GM18870 (cell line): ENCODE results near the gene ANO6.

ENCODE experiments used
- ATAC-seq: cut with Tn5 transposase; IDR thresholded peaks from one replicate; pipeline ENCODE4 v1.9.1; 2021; ENCODE audit warnings: moderate library complexity; ENCODE audit not compliant: unreplicated experiment

The ANO6 gene

DNA sequence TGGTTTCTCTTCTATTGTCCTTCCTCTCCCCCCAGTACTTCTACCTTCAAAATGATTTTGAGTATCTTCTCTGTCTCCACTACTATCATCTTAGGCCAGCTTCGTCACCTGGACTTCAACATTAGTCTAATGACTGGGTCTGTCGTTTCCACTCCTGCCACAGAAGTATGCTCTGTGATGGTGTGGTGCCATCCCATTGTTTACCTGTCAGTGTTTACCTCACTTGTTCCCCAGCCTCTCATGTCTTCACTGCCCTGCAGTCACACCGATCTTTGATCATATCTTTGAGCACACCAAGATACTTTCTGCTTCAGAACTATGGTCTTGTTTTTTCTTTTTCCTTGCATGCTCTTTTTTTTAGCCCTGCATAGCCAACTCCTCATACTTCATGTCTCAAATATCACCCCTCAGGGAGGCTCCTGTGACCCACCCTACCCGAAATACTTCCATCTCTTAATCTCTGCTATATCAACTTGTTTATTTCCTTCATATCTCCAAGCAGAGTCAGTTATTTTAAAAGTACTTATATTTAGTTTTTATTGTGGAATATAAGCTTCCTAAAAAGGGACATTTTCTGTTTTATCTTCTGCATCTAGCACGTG lies 60.4 kb downstream of the ANO6 start:
- ATAC-seq, result no peak

DNA sequence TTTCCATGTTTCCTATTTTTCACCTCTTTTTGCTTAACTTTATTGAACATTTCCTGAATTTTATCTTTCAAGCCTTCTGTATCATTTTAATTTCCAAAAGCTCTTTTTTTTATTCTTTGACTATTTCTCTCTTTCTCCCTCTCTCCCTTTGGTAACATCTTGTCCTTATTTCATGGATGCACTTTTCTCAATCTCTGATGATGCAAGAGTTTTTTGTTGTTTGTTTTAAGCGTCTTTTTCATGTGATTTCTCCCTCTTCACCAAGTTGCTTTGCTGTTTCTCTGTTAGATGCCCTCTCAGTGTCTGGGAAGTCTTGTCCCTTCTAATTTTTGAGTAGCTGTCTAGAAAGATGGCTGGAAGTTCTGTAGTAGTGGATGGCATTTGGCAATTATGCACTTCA lies 62.6 kb downstream of the ANO6 start:
- ATAC-seq, result no peak

DNA sequence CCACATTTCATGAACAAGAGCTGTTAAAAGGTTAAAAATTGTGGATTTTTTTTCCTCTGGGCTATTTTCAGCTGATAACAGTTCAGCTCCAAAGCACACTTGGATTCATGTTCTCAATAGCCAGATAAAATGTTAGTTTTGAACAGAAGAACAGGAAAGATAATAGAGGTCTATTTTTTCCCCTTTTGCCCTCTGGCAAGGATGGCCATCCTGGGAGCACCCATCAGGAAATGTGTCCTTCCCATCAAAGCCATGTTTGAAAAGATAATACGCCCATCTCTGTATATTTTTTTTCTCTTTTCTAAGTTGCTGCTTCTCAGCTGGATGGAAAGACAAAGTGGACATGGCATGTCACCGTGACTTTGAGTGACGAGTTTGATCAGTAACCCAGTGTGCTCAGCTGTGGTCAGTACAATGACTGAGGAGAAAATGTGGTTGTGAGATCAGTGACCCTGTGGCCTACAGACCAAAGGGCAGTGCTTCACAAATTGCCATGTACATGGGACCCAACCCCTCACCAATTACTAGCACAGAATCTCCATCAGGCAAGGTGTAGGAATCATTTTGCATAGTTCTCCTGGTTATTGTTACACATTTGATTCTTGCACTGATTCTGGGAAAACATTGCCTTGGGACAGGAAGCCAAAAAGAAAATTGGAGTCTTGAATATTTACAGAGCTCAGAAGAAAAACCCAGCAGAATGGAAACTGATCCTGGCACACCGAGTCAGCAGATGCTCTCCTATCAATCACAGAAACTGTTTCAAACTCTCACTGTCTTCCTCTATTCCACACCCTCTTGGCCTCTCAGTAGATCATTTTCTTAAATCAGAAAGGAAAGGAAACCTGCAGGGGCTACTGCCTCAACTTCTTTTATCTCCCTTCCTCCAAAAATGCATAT lies 64.3 kb downstream of the ANO6 start:
- no peak for ATAC-seq

DNA sequence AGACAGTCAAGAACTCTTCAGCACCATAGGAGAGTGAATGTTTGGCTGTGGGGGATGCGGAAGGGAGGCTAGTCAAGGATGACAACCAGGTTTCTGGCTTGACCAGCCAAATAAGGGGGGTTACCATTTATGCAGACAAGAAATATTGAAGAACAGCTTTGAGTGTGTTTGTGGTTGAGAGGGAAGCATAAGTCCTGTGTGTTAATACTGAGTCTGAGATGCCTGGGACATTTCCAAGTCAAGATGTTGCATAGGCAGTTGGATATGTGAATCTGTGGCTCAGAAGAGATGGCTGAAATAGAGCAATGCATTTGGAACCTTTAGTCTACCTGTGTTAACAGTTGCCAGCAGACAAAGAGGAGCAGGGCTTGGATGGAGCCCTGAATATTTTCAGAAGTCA lies 66.1 kb downstream of the ANO6 start:
- ATAC-seq, result no peak

DNA sequence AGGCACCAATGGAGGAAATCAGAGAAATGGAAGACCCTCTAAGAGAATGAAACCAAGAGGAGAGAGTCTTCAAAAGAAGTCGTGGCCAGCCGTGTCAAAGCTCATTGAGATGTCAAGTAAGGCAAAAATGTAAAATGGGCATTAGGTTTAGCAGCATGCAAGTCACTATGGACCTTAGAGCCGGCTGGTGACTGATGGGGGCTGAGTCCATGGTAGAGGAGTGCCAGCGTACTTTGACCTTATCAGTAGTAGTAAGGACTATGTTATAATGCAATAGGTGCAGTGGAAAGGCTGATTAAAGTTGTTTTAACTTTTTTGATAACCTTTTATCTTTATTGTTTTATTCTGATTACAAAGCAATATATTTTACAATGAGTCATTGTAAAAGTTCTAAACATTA lies 66.5 kb downstream of the ANO6 start:
- ATAC-seq, result no peak

DNA sequence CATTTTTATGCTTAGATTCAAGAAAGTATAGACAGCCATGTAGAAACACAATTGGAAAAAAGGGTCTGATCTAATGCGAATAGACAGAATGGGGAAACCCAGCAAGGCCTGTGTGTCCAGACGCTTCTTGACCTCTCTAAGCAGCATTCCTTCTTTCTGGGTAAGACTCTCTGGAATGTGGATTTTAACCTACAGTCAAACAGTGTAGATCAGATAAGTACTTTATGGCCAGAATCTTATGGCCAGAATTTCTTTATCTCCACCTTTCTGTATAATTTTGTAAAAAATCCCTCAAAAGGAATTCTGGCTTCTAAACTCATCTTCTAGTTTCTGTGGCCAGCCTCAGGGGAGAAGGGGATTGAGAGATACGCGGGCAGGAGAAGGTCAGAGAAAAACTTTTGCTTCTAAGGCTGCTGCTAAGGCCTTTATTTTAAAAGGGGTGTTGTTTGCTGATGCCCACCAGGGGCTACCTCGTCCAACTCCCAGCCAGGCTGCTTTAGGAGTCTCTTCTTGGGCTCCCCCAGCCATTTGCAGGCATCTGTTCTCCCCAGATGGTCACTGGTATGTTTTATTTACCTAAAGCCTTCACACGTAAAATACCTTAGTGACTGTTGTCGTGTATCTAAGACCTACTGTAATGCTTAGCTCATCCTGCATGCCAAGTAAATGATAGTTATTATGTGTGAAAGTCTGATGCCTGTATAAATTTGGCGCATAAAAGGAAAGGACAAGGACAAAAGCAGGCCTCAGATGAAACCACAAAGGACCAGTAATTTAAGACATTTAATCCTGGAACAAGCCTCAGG lies 68.4 kb downstream of the ANO6 start:
- ATAC-seq, result no peak

DNA sequence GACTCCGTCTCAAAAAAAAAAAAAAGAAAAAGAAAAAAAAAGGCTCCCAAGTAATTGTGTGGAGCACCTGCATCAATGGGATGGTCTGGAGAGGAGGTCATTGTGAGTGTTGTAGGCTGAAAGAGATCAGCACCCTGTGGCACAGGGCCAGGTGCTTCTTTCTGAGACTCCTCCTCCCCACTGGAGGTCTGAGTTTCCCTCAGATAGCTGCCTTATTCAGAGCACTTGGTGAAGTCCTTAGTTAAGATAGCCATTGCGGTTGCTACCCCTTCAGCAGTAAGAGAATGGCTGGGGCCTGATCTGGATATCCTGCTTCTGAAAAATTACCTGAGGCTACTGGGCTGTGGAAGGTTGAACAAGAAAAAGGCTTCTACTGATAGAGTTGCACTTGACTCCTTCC lies 69.8 kb downstream of the ANO6 start:
- no peak for ATAC-seq

DNA sequence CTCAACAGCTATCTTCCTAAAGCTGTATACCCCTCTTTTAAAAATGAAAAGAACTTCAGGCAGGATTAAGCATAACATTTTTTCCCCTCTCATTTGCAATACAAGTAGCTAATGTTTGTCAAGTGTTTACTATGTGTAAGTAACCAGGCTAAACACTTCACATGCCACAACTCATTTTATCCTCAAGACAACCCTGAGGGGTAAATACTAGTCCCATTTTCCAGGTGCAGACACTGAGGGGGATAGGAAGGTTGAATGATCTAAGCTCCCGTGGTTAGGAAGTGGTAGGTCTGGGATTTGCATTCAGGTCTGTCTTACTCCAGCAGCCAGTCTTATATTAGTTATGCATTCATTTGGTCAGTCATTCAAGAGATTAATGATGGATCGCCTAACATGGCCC lies 70.7 kb downstream of the ANO6 start:
- no peak for ATAC-seq

DNA sequence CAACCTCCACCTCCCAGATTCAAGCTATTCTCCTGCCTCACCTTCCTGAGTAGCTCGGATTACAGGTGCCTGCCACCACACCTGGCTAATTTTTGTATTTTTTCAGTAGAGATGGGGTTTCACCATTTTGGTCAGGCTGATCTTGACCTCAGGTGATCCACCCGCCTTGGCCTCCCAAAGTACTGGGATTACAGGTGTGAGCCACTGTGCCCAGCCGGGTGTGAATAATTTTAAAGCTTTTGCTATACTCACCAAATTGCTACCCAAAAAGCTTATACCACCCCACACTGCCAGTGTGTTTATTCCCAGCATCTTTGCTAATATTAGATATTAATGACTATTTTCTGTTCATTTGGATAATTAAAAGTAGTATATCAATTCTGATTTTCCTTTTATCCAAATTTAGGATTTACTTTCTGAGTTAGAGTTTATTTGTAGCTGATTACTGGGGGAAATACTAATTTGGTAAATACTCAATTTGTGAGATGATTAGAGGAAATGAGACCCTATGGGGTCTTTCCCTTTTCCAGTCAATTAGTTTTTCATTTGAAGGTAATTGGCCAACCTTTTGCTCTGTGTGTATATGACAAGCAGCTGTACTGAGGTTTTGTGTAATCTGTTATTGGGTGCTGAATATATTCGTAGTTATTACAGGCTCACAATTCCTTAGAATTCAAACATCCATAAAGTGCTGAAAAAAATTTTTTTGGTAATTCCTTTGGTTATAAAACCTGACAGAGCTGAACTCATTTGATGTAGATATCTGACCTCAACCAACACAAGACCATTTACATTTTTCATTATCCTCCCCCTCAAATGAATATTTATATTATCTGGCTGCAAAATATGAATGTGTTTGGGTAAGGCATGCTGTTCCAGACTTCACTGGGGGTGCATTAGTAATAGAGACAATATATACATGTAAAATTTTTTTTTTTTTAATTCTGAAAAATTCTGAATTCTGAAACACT lies 73.6 kb downstream of the ANO6 start:
- ATAC-seq, result no peak

DNA sequence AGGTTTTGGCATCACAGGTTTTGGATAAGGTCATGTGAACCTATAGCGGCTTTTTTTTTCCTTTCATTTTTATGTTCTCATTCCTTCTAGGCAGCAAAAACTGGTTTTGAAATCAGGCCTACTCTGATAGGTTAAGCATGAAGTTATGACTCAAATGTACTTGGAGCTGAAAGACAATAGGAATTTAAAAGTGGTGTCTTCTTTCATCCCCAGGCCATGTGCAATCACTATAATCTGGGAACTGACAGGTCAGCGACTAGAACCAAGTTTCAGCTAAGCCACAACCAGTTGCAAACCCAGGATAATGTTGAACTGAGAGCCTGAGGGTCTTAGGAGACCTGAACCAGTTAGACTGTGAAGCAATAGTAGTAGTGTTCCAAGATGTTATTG lies 74.3 kb downstream of the ANO6 start:
- no peak for ATAC-seq

DNA sequence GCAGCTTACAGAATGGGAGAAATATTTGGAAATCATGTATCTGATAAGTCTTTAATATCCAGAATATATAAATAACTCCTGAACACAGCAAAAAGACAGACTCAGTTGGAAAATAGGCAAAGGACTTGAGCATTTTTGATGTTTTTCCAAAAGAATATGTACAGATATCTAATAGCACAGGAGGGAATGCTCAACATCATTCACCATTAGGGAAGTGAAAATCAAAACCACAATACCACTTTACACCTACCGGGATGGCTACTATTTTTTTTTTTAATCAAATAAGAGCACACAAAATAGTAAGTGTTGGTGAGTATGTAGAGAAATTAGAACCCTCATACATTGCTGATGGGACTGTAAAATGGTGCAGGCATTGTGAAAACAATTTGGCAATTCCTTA lies 75.6 kb downstream of the ANO6 start:
- no peak for ATAC-seq

DNA sequence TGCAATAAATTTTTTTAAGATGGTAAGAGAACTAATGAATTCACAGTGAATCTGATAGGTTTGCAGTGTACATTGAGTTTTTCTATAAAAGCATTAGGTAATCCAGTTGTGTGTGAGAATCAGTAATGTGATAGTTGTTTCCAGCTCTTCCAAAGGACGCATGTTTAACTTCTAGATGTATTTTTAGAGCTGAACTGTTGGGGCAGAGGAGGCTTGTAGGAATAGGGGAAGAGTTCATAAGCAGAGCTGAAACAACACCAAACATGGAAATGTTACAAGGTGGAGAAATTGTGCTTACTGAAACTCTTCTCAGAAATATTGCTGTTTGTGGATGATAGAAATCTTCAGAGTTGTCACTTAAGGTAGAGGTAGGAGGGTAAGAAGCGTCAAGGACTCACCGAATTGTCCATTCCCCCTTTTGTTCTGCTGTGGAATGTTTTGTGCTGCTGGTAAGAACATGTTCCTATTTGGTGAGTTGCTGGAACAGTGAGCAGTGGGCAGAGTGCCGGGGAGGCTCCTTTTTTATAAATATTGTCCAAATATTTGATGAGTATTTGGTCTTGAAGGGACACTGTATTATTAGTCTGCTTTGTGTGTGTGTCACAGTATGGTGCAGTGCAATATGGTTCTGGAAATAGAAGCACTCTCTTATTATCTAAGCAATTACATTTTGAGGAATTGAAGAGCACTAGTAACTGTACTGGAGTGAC lies 76.7 kb downstream of the ANO6 start:
- ATAC-seq, result no peak

DNA sequence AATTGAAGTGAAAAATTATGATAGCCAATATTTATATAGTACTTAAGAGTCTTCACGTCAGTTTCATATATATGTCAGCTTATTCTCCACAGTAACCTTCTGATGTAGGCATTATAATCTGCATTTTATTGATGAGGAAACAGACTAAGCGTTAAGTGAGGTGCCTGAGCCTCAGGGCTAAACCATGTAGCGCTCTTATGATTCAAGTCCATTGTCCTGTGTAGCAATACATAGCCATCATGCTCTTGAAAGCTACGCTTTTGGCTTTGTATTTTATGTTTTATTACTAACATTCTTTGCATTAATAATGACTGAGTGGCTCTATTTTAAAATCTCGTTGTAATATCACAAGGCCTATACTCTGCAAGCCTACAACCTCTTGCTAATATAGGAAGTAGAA lies 79.0 kb downstream of the ANO6 start:
- no peak for ATAC-seq

DNA sequence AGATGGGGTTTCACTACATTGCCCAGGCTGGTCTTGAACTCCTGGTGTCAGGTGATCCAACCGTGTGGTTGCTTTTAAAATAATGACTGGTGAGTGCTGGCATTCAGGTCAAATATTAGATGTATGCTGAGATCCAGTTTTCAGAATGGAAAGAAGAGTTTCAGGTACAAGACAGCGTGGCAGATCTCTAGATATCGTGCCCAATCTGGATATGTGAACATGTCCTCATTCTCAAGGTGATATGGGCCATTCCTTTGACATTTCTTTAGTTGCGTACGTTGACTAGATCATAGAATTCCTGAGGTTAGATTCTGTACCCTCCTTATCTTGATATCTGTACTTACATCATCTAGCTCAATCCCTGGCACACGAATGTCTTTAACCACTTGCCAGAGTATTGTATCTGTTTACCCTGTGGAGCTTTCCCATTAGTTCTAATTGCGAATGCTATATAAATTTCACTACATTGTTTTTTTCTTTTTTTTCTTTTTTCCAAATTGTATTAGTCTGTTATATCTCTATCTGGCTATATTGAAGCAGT lies 80.2 kb downstream of the ANO6 start:
- ATAC-seq, result no peak

DNA sequence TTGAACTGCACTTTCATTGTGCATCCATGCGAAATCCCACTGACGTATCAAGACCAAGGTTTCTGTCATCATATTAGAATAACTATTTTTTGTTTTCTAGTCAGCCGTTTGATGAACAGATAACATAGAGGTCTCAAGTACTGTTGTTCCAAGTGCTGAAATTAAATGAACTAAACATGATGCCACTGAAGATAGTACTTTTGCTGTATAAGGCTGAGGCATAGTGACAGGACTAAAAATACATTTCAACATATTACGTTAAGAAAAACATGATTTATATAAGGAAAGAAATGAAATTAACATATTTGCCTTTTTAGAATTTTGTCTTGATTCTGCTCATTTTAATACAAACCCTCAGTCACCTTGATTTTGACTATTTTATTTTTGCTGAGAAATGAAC lies 82.2 kb downstream of the ANO6 start:
- ATAC-seq, result no peak

DNA sequence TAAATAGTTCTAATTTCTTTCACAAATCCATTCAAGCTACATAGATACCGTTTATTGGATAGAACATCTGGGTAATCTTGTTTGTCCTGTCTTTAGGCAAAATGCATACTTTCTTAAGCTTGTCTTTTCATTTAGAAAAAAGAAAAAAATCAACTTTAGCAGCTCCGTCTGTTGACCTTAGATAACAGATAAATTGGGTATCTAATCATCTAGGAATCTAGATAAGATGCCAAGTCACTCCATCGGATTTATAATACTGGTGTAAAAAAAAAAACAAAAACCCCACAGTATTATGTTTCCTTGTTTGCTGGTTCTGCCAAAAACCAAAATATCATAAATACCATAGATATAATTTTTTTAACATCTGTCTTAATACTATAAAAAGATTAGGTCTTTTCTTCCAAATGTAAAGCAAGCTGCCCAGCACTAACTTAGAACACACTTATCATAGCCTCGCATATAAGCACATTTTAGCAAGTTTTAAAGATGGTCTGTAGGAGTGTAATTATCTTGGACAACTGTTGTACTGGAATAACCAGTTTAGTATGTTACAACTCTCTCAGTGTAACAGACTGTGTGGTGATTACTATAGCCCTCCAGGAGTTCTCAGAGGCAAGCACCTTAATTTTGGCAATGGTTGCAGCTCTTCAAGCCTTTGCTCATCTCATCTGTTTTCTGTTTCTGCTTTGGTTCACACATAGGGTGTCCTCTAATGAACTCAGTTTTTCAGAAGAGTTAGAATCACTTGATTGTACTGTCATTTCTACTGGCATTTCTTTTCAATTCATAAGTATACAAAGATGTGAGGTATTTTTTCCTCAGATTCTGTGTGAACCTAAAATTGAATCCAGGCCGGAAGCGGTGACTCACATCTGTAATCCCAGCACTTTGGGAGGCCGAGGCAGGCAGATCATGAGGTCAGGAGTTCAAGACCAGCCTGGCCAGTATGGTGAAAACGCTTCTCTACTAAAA lies 83.1 kb downstream of the ANO6 start:
- no peak for ATAC-seq

DNA sequence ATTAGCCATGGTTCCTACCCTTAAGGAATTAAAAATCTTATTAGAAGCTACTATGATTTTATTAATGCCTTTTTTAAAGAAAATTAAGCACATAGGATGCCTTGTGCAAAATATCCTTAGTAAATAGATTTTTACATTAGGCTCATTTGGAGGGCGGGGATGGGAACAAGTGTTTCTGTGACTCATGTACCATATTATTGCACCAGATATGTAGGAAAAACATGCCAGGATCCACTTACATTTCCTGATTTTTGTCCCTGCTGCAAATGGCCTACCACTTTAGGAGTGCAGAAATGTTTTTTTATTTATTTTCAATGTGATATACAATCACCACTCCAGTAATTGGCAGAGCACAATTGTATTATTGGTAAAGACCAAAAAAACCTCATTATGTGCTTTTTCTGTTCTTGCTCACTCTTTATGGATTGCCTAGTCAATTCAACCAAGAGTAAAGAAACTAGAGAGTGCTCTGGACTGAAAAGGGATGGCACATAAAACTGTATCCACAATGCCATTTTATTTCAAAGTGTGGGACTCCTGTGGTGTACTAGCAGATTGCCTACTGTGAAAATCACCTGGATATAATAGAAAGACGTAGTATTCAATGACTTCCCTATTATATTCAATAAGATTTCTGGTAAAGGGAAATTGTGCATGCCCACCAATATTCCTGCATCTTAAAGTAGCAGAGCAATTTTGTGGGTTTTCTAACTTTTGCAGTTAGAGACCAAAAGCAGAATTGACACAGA lies 86.9 kb downstream of the ANO6 start:
- no peak for ATAC-seq

DNA sequence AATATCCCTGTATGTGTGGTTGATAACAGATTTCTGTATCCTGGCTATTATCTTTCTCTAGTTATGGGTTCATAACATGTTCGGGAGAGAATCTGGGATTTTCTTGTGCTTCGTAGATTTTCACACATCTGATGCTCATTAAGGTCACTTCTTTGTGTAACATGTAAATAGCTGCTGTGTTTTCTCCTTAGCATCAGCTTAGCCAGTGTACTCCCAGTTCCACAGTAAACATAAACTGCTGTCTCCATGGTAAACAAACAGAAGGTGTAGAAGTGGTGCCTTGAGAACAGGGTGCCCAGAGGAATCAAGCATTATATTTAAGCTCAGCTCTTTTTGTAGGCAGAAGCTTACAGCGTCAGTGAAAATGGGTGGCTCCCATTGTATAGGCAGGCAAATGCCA lies 88.0 kb downstream of the ANO6 start:
- no peak for ATAC-seq
